H1 (cell line): ENCODE data around the gene PCCA. TPM values are rescaled to one million over a fixed set of nuclear protein-coding genes. Genes with fewer than 3 reads are reported as not detected.

ENCODE experiments used
- CBX8 ChIP-seq: fragments of 300-800, 300-1000 bp; sonication (generic); IDR thresholded peaks from 2 replicates; pipeline ENCODE4 v1.7.1; 2016; ENCODE audit warnings: low read depth, low read length, borderline replicate concordance
- CTBP2 ChIP-seq: IDR thresholded peaks from 2 replicates; pipeline ENCODE4 v1.7.0; 2011; ENCODE audit warnings: borderline replicate concordance, mild to moderate bottlenecking, moderate library complexity, mixed read lengths, low read length; ENCODE audit not compliant: insufficient read depth, insufficient read length
- SUZ12 ChIP-seq: fragments of 200-600 bp; sonication (generic); IDR thresholded peaks from 2 replicates; pipeline ENCODE4 v1.6.1; 2012; ENCODE audit warnings: mild to moderate bottlenecking, inconsistent platforms, low read length, moderate library complexity, mixed read lengths
- USF2 ChIP-seq: IDR thresholded peaks from 2 replicates; pipeline ENCODE4 v1.6.1; 2011; ENCODE audit warnings: low read length, improper control_type of control experiment
- polyA plus RNA-seq, 7 experiments: library from polyadenylated mRNA; depleted of rRNA in 3 of 7; stranded (reverse) in 5 of 7; unstranded in 2 of 7; fragments of >200 nt in 5 of 7; fragments of 200-250 nt in 2 of 7; gene quantifications; 1 replicate in 5 of 7; 2 replicates in 1 of 7; 4 replicates in 1 of 7; pipeline versions ENCODE4 v1.2.1 to v1.2.3, GENCODE V29; 2011 to 2013; ENCODE audit warnings: missing spikeins in 2 of 7, mixed read lengths in 2 of 7
- total RNA-seq: library from RNA; stranded (reverse); fragmentation: NEBNext Ultra II Directional; extraction: Animal tissue kit (Norgen Biotek cat#: 25700); gene quantifications from 2 replicates; pipeline ENCODE4 v1.2.1, GENCODE V29; 2021

Gene PCCA
- total and polyA plus RNA-seq, 2 of the 8 experiments (the other 6 are each of a cell fraction or from before 2014, with no cell fraction given): 18.4 to 49.8 TPM

- TF ChIP-seq CTBP2 (no peak), SUZ12 (no peak), USF2 (no peak), CBX8 (no peak)
Observed at GRCh38 chr13:100432611-100433010, 343.7 kb downstream of the PCCA start (continued).
